Large intestine (tissue), 12 donors: Measurements from ENCODE around the gene DFFB. TPM values are rescaled to one million over a fixed set of nuclear protein-coding genes. Genes with fewer than 3 reads are reported as not detected.
A peak's percentile ranks its signal among the peaks of the same experiment; 100 is the strongest.
"Not testable (repeated sequence)": the region's sequence is repeated elsewhere in the genome, so short reads cannot be mapped to it uniquely, and the experiment has no call there.

Experiments
- DNase-seq, 2 donors: peaks; one replicate each; pipeline versions ENCODE4 v3.0.0 to v3.0.0-alpha.2; 2013
- H3K27ac ChIP-seq: one replicate; pipeline ENCODE4 v1.5.1; 2013; ENCODE audit warnings: low read length
- H3K27me3 ChIP-seq: 2 replicates; pipeline ENCODE4 v1.6.1; 2013; ENCODE audit warnings: low read length; ENCODE audit not compliant: control insufficient read depth, insufficient read depth
- H3K36me3 ChIP-seq: 2 replicates; pipeline ENCODE4 v1.6.1; 2013; ENCODE audit warnings: low read length; ENCODE audit not compliant: control insufficient read depth, insufficient read depth
- H3K4me1 ChIP-seq: one replicate; pipeline ENCODE4 v1.6.1; 2013; ENCODE audit warnings: low read length; ENCODE audit not compliant: control insufficient read depth, insufficient read depth
- H3K4me3 ChIP-seq: one replicate; pipeline ENCODE4 v1.5.1; 2013; ENCODE audit warnings: low read length
- H3K9me3 ChIP-seq: one replicate; pipeline ENCODE4 v1.6.1; 2013; ENCODE audit warnings: mild to moderate bottlenecking, low read depth, low read length, moderate library complexity; ENCODE audit not compliant: control insufficient read depth
- WGBS: methylation state at CpG from one replicate; pipeline ENCODE4 v1.1.5; 2013; ENCODE audit warnings: low lambda C conversion rate; ENCODE audit not compliant: insufficient coverage; 5-methylcytosine and 5-hydroxymethylcytosine counted together
- long read RNA-seq, 11 donors: transcript quantifications; one replicate each; lab custom pipeline, GENCODE V29; 2026
- polyA plus RNA-seq: library from polyadenylated mRNA; unstranded; fragments of 120-200 nt; gene quantifications from one replicate; pipeline ENCODE4 v1.2.1, GENCODE V29; 2013

Gene DFFB, protein sequence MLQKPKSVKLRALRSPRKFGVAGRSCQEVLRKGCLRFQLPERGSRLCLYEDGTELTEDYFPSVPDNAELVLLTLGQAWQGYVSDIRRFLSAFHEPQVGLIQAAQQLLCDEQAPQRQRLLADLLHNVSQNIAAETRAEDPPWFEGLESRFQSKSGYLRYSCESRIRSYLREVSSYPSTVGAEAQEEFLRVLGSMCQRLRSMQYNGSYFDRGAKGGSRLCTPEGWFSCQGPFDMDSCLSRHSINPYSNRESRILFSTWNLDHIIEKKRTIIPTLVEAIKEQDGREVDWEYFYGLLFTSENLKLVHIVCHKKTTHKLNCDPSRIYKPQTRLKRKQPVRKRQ
- 10.6 TPM for polyA plus RNA-seq
- long read RNA-seq, donor 1, result 0 reads
- long read RNA-seq, donor 2, partial matches to known transcripts, result 13 of 25 reads
- long read RNA-seq, donor 2, other reads (novel, unspliced or antisense), result 8 of 25 reads
- long read RNA-seq, donor 3, result 0 reads
- long read RNA-seq, donor 4, result 0 reads
- long read RNA-seq, donor 5, result 0 reads
- long read RNA-seq, donor 6, partial matches to known transcripts, result 10 of 13 reads
- long read RNA-seq, donor 6, other reads (novel, unspliced or antisense), result 0 of 13 reads
- long read RNA-seq, donor 7, result 0 reads
- long read RNA-seq, donor 8, partial matches to known transcripts, result 0 of 1 reads
- long read RNA-seq, donor 8, other reads (novel, unspliced or antisense), result 0 of 1 reads
- long read RNA-seq, donor 9, result 0 reads
- long read RNA-seq, donor 10, partial matches to known transcripts, result 0 of 2 reads
- long read RNA-seq, donor 10, other reads (novel, unspliced or antisense), result 0 of 2 reads
- long read RNA-seq, donor 11, partial matches to known transcripts, result 10 of 19 reads
- long read RNA-seq, donor 11, other reads (novel, unspliced or antisense), result 9 of 19 reads

GRCh38 chr1:3856923-3857790 is at the start of gene DFFB, which contains the start of gene CEP104:
Gene DFFB (plus strand): TSS chr1:3857476. CDS start chr1:3857604, 128 bp downstream.
Gene CEP104 (minus strand): TSS chr1:3857211. CDS start chr1:3852407, 4,804 bp downstream.
- H3K27ac ChIP-seq, result peak within 1 kb of the TSS; percentile 30
- H3K27me3 ChIP-seq, result no peaks in the 10 kb centered on the region
- no peaks in the 10 kb centered on the region for H3K9me3 ChIP-seq
- H3K4me3 ChIP-seq, result peak within 1 kb of the TSS; percentile 84
- H3K4me1 ChIP-seq, result peaks cover 3% of the 10 kb centered on the region
- H3K36me3 ChIP-seq, result no peaks in the 10 kb centered on the region
- no CpG with 5 or more reads among the region's 73 CpGs for WGBS
- peak; percentile 99 for DNase-seq

DNA sequence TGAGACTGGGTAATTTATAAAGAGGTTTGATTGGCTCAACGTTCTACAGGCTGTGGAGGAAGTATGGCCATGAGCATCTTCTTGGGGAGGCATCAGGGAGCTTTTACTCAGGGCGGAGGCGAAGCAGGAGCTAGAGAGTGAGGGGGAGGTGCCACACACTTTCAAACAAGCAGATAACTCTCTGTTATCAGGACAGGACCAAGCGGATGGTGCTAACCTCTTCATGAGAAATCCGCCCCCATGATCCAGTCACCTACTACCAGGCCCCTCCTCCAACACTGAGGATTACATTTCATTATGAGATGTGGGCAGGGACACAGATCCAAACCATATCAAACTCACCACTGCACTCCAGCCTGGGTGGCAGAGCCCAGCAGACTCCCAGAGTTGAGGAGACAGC is 49.5 kb upstream of the DFFB start:
- Histone ChIP-seq H3K4me3 (no peak overlapping the region), H3K4me1 (no peaks in the 10 kb centered on the region), H3K9me3 (peaks cover 2% of the 10 kb centered on the region), H3K27ac (no peak overlapping the region), H3K27me3 (peaks cover 4% of the 10 kb centered on the region), H3K36me3 (no peaks in the 10 kb centered on the region)
- no peak for DNase-seq
- WGBS, result no CpG with 5 or more reads among the region's 5 CpGs

DNA sequence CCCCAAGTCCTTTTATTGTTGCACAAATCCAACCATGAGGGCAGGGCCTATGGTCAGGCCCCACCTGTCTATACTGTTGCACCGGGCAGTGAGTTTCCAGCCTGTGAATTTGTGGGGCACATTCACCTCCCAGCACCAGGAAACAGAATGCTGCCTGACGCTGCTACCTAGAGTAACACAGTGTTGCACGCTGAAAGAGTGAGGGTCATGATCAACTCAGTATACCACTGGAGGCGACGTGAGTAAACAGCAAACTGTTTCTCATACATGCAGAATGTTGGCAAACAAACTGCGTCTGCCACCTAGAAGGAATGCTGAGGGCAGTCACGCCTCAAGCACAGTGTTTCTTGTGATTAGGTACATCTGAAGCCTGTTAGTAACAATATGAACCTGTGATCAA is 47.6 kb upstream of the DFFB start:
- H3K4me3 ChIP-seq, result no peak overlapping the region
- WGBS, result no CpG with 5 or more reads among the region's 7 CpGs
- no peaks in the 10 kb centered on the region for H3K4me1 ChIP-seq
- H3K9me3 ChIP-seq, result peaks cover 2% of the 10 kb centered on the region
- H3K27me3 ChIP-seq, result no peaks in the 10 kb centered on the region
- H3K27ac ChIP-seq, result no peak overlapping the region
- no peak for DNase-seq
- peaks cover 7% of the 10 kb centered on the region for H3K36me3 ChIP-seq

GRCh38 chr1:3810149-3810761 is 47.0 kb upstream of the DFFB start:
- not testable (repeated sequence) for DNase-seq, H3K4me1 ChIP-seq, H3K4me3 ChIP-seq, H3K9me3 ChIP-seq, H3K27ac ChIP-seq, H3K27me3 ChIP-seq
- WGBS, result 80% methylated on average over 1 of the region's 9 CpGs
- H3K36me3 ChIP-seq, result peaks cover 12% of the 10 kb centered on the region

GRCh38 chr1:3811595-3811911 is 45.7 kb upstream of the DFFB start:
- Histone ChIP-seq H3K36me3 (peaks cover 15% of the 10 kb centered on the region), H3K27ac (no peak overlapping the region), H3K4me3 (no peak overlapping the region), H3K27me3 (no peaks in the 10 kb centered on the region), H3K4me1 (no peaks in the 10 kb centered on the region), H3K9me3 (no peaks in the 10 kb centered on the region)
- 60% methylated on average over 1 of the region's 2 CpGs for whole genome bisulfite sequencing
- no peak for DNase-seq

DNA sequence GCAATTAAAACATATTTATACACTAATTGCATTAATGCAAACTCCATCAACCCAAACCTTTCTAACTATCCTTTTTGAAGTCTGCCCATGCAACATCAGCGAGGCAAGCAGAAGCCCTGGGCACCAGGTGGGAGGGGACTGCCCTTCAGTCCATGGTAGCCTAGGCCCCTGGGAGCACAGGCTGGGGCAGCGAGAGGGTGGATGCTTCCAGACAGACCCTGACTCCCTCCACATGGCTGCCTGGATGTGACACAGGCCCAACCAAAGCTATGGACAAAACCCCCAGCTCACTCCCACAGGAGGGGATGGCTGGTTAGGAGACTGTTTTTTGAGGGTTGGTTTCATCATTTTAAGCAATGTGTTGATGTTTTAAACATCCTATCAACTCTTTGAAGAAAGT is 43.2 kb upstream of the DFFB start:
- Histone ChIP-seq H3K4me3 (no peak overlapping the region), H3K36me3 (peaks cover 20% of the 10 kb centered on the region), H3K27ac (no peak overlapping the region), H3K27me3 (no peaks in the 10 kb centered on the region), H3K4me1 (no peaks in the 10 kb centered on the region), H3K9me3 (no peaks in the 10 kb centered on the region)
- WGBS, result no CpG with 5 or more reads among the region's 2 CpGs
- DNase-seq, result no peak

GRCh38 chr1:3814771-3815561 is 42.3 kb upstream of the DFFB start:
- Histone ChIP-seq H3K27me3 (no peaks in the 10 kb centered on the region), H3K36me3 (peaks cover 27% of the 10 kb centered on the region), H3K9me3 (no peaks in the 10 kb centered on the region), H3K27ac (no peak overlapping the region), H3K4me3 (no peak overlapping the region), H3K4me1 (no peaks in the 10 kb centered on the region)
- DNase-seq, result no peak
- WGBS, result 86% methylated on average over 2 of the region's 42 CpGs

DNA sequence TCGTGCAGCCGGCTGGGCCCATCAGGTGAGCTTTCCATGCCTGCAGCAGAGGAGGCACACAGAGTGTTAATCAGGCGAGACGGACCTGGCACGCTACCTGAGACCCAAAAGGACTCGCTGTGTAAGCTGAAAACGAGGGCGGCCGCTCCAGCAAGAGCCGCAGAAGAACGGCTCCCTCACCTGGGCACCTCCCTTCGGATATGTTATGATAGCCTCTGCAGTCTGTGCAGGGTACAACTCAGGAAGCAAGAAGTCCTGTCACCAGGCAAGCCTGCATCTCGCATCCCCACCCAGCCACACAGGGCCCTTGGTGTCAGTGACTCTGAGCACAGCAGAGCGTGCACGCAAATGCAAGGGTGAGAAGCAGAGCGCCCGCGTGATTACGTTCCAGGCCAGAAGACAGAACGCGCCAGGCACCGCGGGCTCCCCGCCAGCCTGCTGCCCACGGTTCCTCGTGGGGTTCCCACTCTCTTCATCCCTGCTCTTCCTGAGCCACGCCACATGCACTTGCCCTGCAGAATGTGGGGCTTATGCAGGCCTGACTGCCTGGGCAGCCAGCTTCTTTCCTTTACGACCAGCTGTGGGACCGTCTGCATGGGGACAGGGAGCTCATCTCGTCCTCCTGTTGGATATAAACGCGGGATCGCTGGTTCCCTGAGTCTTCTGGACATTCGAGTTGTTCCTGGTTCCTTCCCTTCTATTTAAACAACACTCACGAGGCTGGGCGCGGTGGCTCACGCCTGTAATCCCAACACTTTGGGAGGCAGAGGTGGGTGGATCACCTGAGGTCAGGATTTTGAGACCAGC is 40.7 kb upstream of the DFFB start:
- no peak overlapping the region for H3K4me3 ChIP-seq
- no peak overlapping the region for H3K27ac ChIP-seq
- H3K36me3 ChIP-seq, result peaks cover 42% of the 10 kb centered on the region
- no peaks in the 10 kb centered on the region for H3K9me3 ChIP-seq
- no CpG with 5 or more reads among the region's 38 CpGs for WGBS
- H3K4me1 ChIP-seq, result no peaks in the 10 kb centered on the region
- H3K27me3 ChIP-seq, result no peaks in the 10 kb centered on the region
- no peak for DNase-seq
